Measurements from ENCODE around the gene HSPA9. TPM values are rescaled to one million over a fixed set of nuclear protein-coding genes. Genes with fewer than 3 reads are reported as not detected.

HSPA9 gene
- total and polyA plus RNA-seq, 7 donors = 75.1 to 244 (median 148) TPM

GRCh38 chr5:138528208-138528607 lies 47.0 kb downstream of the HSPA9 start:
- no peak overlapping the region for H3K27ac ChIP-seq
- no peak for DNase-seq
- H3K9me3 ChIP-seq = no peaks in the 10 kb centered on the region
- TF ChIP-seq, protein P1, sequence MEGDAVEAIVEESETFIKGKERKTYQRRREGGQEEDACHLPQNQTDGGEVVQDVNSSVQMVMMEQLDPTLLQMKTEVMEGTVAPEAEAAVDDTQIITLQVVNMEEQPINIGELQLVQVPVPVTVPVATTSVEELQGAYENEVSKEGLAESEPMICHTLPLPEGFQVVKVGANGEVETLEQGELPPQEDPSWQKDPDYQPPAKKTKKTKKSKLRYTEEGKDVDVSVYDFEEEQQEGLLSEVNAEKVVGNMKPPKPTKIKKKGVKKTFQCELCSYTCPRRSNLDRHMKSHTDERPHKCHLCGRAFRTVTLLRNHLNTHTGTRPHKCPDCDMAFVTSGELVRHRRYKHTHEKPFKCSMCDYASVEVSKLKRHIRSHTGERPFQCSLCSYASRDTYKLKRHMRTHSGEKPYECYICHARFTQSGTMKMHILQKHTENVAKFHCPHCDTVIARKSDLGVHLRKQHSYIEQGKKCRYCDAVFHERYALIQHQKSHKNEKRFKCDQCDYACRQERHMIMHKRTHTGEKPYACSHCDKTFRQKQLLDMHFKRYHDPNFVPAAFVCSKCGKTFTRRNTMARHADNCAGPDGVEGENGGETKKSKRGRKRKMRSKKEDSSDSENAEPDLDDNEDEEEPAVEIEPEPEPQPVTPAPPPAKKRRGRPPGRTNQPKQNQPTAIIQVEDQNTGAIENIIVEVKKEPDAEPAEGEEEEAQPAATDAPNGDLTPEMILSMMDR (IDR thresholded peaks at IDR 0.05) = no peak
- TF ChIP-seq EP300 (IDR thresholded peaks at IDR 0.05) (no peak), POLR2A (IDR thresholded peaks at IDR 0.05) (no peak), POLR2AphosphoS5 (IDR thresholded peaks at IDR 0.05) (no peak)
- H3K36me3 ChIP-seq = peaks cover 0 to 7% (median 0%) of the 10 kb centered on the region in 4 donors
- H3K4me1 ChIP-seq = peaks cover 0 to 9% (median 6%) of the 10 kb centered on the region in 4 donors
- intact Hi-C loops (cut with DNase I) = no loop called here
- no peaks in the 10 kb centered on the region for H3K27me3 ChIP-seq
- H3K4me3 ChIP-seq = no peak overlapping the region
- WGBS, 2 donors = 73 to 77% methylated on average over 1 of the region's 1 CpG

GRCh38 chr5:138527170-138527569 lies 48.0 kb downstream of the HSPA9 start:
- 53 to 67% methylated on average over 1 of the region's 1 CpG for WGBS, 2 donors
- intact Hi-C loops (cut with DNase I) = no loop called here
- DNase-seq = no peak

DNA sequence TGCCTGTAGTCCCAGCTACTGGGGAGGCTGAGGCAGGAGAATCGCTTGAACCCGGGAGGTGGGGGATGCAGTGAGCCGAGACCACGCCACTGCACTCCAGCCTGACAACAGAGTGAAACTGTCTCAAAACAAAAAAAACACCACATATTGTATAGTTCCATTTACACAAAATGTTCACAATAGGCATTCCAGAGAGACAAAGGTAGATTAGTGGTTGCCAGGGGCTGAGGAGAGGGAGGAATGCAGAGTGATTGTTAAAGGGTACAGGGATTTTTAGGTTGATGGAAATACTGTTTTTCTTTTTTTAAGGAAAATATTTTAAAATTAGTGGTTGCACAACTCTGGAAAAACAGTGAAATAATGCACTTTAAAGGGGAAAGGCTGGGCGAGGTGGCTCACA lies 51.8 kb downstream of the HSPA9 start:
- Histone ChIP-seq H3K4me3 (no peak overlapping the region), H3K4me1 (no peaks in the 10 kb centered on the region), H3K27ac (no peak overlapping the region), H3K27me3 (no peaks in the 10 kb centered on the region), H3K9me3 (no peaks in the 10 kb centered on the region), H3K36me3 (peaks cover 0 to 3% (median under 1%) of the 10 kb centered on the region in 4 donors)
- 96 to 97% methylated on average over 5 of the region's 5 CpGs for WGBS, 2 donors
- TF ChIP-seq POLR2A (IDR thresholded peaks at IDR 0.05) = no peak
- TF ChIP-seq, protein P1 (IDR thresholded peaks at IDR 0.05) = no peak
- no peak for TF ChIP-seq POLR2AphosphoS5 (IDR thresholded peaks at IDR 0.05)
- TF ChIP-seq EP300 (IDR thresholded peaks at IDR 0.05) = no peak
- intact Hi-C loops (cut with DNase I) = no loop called here
- no peak for DNase-seq

More at GRCh38 chr5:138527170-138527569, 48.0 kb downstream of the HSPA9 start:
- no peaks in the 10 kb centered on the region for H3K27me3 ChIP-seq
- no peak overlapping the region for H3K4me3 ChIP-seq
- peaks cover 0 to 7% (median 0%) of the 10 kb centered on the region in 4 donors for H3K36me3 ChIP-seq
- TF ChIP-seq EP300 (IDR thresholded peaks at IDR 0.05) (no peak), POLR2A (IDR thresholded peaks at IDR 0.05) (no peak), POLR2AphosphoS5 (IDR thresholded peaks at IDR 0.05) (no peak)
- TF ChIP-seq, protein P1 (IDR thresholded peaks at IDR 0.05) = no peak
- H3K4me1 ChIP-seq = peaks cover 0 to 9% (median 6%) of the 10 kb centered on the region in 4 donors
- H3K27ac ChIP-seq = no peak overlapping the region
- no peaks in the 10 kb centered on the region for H3K9me3 ChIP-seq

DNA sequence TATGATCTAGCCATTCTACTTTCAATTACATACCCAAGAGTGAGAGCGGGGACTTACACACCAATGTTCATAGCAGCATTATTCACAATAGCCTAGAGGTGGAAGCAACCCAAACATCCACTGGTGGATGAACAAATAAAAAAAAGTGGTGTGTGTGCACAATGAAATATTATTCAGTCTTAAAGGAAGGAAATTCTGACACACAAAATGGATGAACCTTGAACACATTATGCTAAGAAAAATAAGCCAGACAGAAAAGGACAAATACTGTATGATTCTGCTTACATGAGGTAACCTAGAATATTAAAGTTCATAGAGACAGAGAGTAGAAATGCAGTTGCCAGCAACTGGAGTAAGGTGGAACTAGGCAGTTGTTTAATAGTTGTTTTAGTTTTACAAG lies 54.2 kb downstream of the HSPA9 start:
- WGBS, 2 donors = 100% methylated on average over 1 of the region's 1 CpG
- H3K4me3 ChIP-seq = no peak overlapping the region
- peaks cover 0 to 27% (median 15%) of the 10 kb centered on the region in 4 donors for H3K36me3 ChIP-seq
- intact Hi-C loops (cut with DNase I) = no loop called here
- H3K27ac ChIP-seq = no peak overlapping the region
- H3K27me3 ChIP-seq = no peaks in the 10 kb centered on the region
- no peak for TF ChIP-seq POLR2AphosphoS5 (IDR thresholded peaks at IDR 0.05)
- no peaks in the 10 kb centered on the region for H3K4me1 ChIP-seq
- DNase-seq = no peak
- H3K9me3 ChIP-seq = no peaks in the 10 kb centered on the region

- no peak overlapping the region for H3K4me3 ChIP-seq
- no peak overlapping the region for H3K27ac ChIP-seq
- H3K9me3 ChIP-seq = no peaks in the 10 kb centered on the region
- H3K27me3 ChIP-seq = no peaks in the 10 kb centered on the region
- no peaks in the 10 kb centered on the region for H3K4me1 ChIP-seq
- 73 to 92% methylated on average over 4 of the region's 4 CpGs for WGBS, 2 donors
- peaks cover 7 to 63% (median 26%) of the 10 kb centered on the region in 4 donors for H3K36me3 ChIP-seq
- DNase-seq = no peak
- TF ChIP-seq, protein P1 (IDR thresholded peaks at IDR 0.05) = no peak
- TF ChIP-seq EP300 (IDR thresholded peaks at IDR 0.05) (no peak), POLR2AphosphoS5 (IDR thresholded peaks at IDR 0.05) (no peak), POLR2A (IDR thresholded peaks at IDR 0.05) (no peak)
- intact Hi-C loops (cut with DNase I) = no loop called here
Measured at GRCh38 chr5:138517437-138517836, 57.8 kb downstream of the HSPA9 start.

All from sigmoid colon (tissue), 7 donors.